Keratinocyte (primary cell): ENCODE results near the gene USP47. TPM values are rescaled to one million over a fixed set of nuclear protein-coding genes. Genes with fewer than 3 reads are reported as not detected.

Experiments
- DNase-seq: peaks from one replicate; pipeline ENCODE4 v3.0.0-alpha.2; 2011; ENCODE audit warnings: low read depth, missing footprints, low spot score
- FAIRE-seq: peaks from 2 replicates; lab custom pipeline; 2011; peaks lifted over from hg19 to GRCh38; lab: Jason Lieb, UNC
- H2AFZ ChIP-seq: 2 replicates; pipeline ENCODE4 v1.6.0; 2012; ENCODE audit warnings: low read length, control low read depth, inconsistent platforms; ENCODE audit not compliant: control insufficient read depth
- H3K27ac ChIP-seq: 2 replicates; pipeline ENCODE4 v1.5.1; 2011; ENCODE audit warnings: low read length; ENCODE audit not compliant: control insufficient read depth, insufficient read depth
- H3K27me3 ChIP-seq: 3 replicates; pipeline ENCODE4 v1.6.0; 2011; ENCODE audit warnings: low read length; ENCODE audit not compliant: control insufficient read depth, insufficient read depth; ENCODE audit errors: extremely low read depth
- H3K36me3 ChIP-seq, 2 experiments: 2 replicates in 1 of 2; 3 replicates in 1 of 2; pipeline ENCODE4 v1.5.1; 2011; ENCODE audit warnings: low read length in 2 of 2, mild to moderate bottlenecking in 1 of 2; ENCODE audit not compliant: control insufficient read depth in 2 of 2, insufficient read depth in 2 of 2; ENCODE audit errors: extremely low read depth in 1 of 2
- H3K4me1 ChIP-seq: 3 replicates; pipeline ENCODE4 v1.5.1; 2011; ENCODE audit warnings: low read length; ENCODE audit not compliant: control insufficient read depth, insufficient read depth; ENCODE audit errors: extremely low read depth
- H3K4me2 ChIP-seq: 3 replicates; pipeline ENCODE4 v1.6.0; 2011; ENCODE audit warnings: low read depth, low read length; ENCODE audit not compliant: control insufficient read depth, insufficient read depth; ENCODE audit errors: extremely low read depth
- H3K4me3 ChIP-seq, 3 experiments: fragments of 200-600 bp in 1 of 3; sonication (generic) in 1 of 3; 2 replicates in 2 of 3; 3 replicates in 1 of 3; pipeline ENCODE4 v1.5.1; 2011 to 2016; ENCODE audit warnings: low read length in 3 of 3, mild to moderate bottlenecking in 3 of 3, control low read depth in 2 of 3, inconsistent platforms in 1 of 3, low read depth in 1 of 3, mixed read lengths in 1 of 3, mixed run types in 1 of 3, moderate library complexity in 1 of 3; ENCODE audit not compliant: control insufficient read depth in 2 of 3, insufficient read depth in 2 of 3; ENCODE audit errors: extremely low read depth in 1 of 3
- H3K79me2 ChIP-seq: 2 replicates; pipeline ENCODE4 v1.6.0; 2012; ENCODE audit warnings: low read length; ENCODE audit not compliant: control insufficient read depth, insufficient read depth
- H3K9ac ChIP-seq: 3 replicates; pipeline ENCODE4 v1.6.0; 2011; ENCODE audit warnings: low read length; ENCODE audit not compliant: control insufficient read depth, insufficient read depth; ENCODE audit errors: extremely low read depth
- H3K9me1 ChIP-seq: 3 replicates; pipeline ENCODE4 v1.6.0; 2011; ENCODE audit warnings: low read length; ENCODE audit not compliant: control insufficient read depth, insufficient read depth; ENCODE audit errors: extremely low read depth
- H3K9me3 ChIP-seq: 2 replicates; pipeline ENCODE4 v1.5.1; 2012; ENCODE audit warnings: low read depth, low read length; ENCODE audit not compliant: control insufficient read depth
- H4K20me1 ChIP-seq: 3 replicates; pipeline ENCODE4 v1.6.0; 2011; ENCODE audit warnings: low read length; ENCODE audit not compliant: control insufficient read depth, insufficient read depth; ENCODE audit errors: extremely low read depth
- CTCF ChIP-seq, 3 experiments: IDR thresholded peaks in 1 of 3; conservative IDR thresholded peaks in 1 of 3; optimal IDR thresholded peaks in 1 of 3; 2 replicates in 2 of 3; 3 replicates in 1 of 3; pipeline versions ENCODE3 to v1.5.1; 2011; ENCODE audit warnings: low read length in 3 of 3, mild to moderate bottlenecking in 3 of 3, moderate library complexity in 2 of 3, control low read depth in 1 of 3, inconsistent platforms in 1 of 3; ENCODE audit not compliant: insufficient read depth in 2 of 3; ENCODE audit errors: extremely low read depth in 1 of 3
- EZH2 ChIP-seq: IDR thresholded peaks from one replicate; pipeline ENCODE4 v1.6.1; 2012; ENCODE audit warnings: inconsistent platforms, mild to moderate bottlenecking, low read length, moderate library complexity
- dilution Hi-C: fragments of 300-500 bp; cut with MboI; formaldehyde crosslinking; loops from one replicate; pipeline ENCODE4 v1.7.0; 2020; ENCODE audit warnings: low sequenced_read_pairs; ENCODE audit not compliant: extremely low pct_ligation_motif_present
- polyA plus RNA-seq, 5 experiments: library from polyadenylated mRNA; depleted of rRNA in 3 of 5; stranded (reverse) in 3 of 5; stranded (forward) in 1 of 5; unstranded in 1 of 5; fragments of >200 nt; gene quantifications; 1 replicate in 1 of 5; 2 replicates in 3 of 5; 3 replicates in 1 of 5; pipeline versions ENCODE4 v1.2.1 to v1.2.3, GENCODE V29; 2011 to 2012; ENCODE audit warnings: missing spikeins in 2 of 5, low read depth in 1 of 5, low replicate concordance in 1 of 5

Gene USP47
- polyA plus RNA-seq, 1 donor (not counting 4 experiments of a cell fraction or from before 2014, with no cell fraction given) = 22.4 TPM

DNA sequence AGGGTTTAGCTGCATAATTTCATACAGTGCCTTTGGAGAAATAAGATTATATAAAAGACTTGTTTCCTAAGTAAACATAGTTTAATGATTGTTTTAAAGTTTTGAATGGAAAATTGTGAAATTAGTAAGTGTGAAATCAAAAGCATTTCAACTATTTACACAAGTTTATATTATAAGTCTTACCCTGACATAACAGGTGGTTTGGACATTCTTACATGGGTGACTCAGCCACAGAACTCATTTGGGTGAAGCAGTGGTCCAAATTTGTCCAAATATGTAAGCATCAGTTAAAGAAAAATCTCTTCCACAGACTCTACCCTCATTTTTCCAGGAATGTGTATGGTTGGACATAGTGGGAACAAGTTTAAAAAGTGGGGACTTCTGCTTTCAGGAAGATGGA lies 68.0 kb downstream of the USP47 start:
- H3K4me1 ChIP-seq = no peaks in the 10 kb centered on the region
- no peaks in the 10 kb centered on the region for H4K20me1 ChIP-seq
- no peak overlapping the region for H2AFZ ChIP-seq
- no peak overlapping the region for H3K9ac ChIP-seq
- DNase-seq = no peak
- no peaks in the 10 kb centered on the region for H3K9me1 ChIP-seq
- dilution Hi-C loops = no loop called here
- no peak overlapping the region for H3K4me2 ChIP-seq
- H3K27ac ChIP-seq = no peak overlapping the region
- no peak for FAIRE-seq
- no peak for TF ChIP-seq CTCF (optimal IDR thresholded peaks at IDR 0.05 in 1 of 3, IDR thresholded peaks at IDR 0.05 in 1 of 3, conservative IDR thresholded peaks at IDR 0.05 in 1 of 3; ENCODE audit: extremely low read depth in 1 of 3, insufficient read depth in 2 of 3, low read length in 3 of 3)
- no peaks in the 10 kb centered on the region for H3K27me3 ChIP-seq
- peaks cover 4% of the 10 kb centered on the region in 2 experiments for H3K36me3 ChIP-seq
- H3K79me2 ChIP-seq = no peaks in the 10 kb centered on the region
- no peaks in the 10 kb centered on the region for H3K9me3 ChIP-seq
- no peak overlapping the region for H3K4me3 ChIP-seq

DNA sequence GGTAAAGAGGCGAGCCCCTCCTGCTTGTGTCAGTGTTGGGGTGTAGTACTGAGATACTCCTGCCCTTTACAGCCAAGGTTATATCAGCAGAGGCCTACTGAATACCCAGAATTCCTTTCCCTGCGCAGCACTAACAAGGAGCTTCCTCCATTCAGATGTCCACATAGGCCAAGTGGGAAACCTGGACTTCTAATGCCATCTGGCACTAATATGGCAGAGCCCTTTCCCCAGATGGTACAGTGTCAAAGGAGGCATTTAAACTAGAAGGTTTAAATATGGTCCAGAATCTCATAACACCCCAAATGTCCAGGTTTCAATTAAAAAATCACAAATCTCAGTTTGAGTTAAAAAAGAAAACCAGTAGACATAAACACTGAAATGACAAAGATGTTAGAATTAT lies 68.8 kb downstream of the USP47 start:
- dilution Hi-C loops = no loop called here

More for the DNA sequence above, 68.8 kb downstream of the USP47 start:
- no peaks in the 10 kb centered on the region for H3K9me1 ChIP-seq
- no peaks in the 10 kb centered on the region for H4K20me1 ChIP-seq
- no peaks in the 10 kb centered on the region for H3K79me2 ChIP-seq
- no peaks in the 10 kb centered on the region for H3K9me3 ChIP-seq
- DNase-seq (no peak), FAIRE-seq (no peak)
- H2AFZ ChIP-seq = no peak overlapping the region
- H3K4me1 ChIP-seq = no peaks in the 10 kb centered on the region
- no peak overlapping the region for H3K4me2 ChIP-seq
- H3K27me3 ChIP-seq = no peaks in the 10 kb centered on the region
- peaks cover 0 to 4% of the 10 kb centered on the region in 2 experiments for H3K36me3 ChIP-seq
- TF ChIP-seq CTCF (optimal IDR thresholded peaks at IDR 0.05 in 1 of 3, IDR thresholded peaks at IDR 0.05 in 1 of 3, conservative IDR thresholded peaks at IDR 0.05 in 1 of 3; ENCODE audit: extremely low read depth in 1 of 3, insufficient read depth in 2 of 3, low read length in 3 of 3) = no peak
- no peak for TF ChIP-seq EZH2
- no peak overlapping the region for H3K4me3 ChIP-seq
- no peak overlapping the region for H3K9ac ChIP-seq
- no peak overlapping the region for H3K27ac ChIP-seq
